Measurements from ENCODE around the gene FAM13A.

FAM13A gene

DNA sequence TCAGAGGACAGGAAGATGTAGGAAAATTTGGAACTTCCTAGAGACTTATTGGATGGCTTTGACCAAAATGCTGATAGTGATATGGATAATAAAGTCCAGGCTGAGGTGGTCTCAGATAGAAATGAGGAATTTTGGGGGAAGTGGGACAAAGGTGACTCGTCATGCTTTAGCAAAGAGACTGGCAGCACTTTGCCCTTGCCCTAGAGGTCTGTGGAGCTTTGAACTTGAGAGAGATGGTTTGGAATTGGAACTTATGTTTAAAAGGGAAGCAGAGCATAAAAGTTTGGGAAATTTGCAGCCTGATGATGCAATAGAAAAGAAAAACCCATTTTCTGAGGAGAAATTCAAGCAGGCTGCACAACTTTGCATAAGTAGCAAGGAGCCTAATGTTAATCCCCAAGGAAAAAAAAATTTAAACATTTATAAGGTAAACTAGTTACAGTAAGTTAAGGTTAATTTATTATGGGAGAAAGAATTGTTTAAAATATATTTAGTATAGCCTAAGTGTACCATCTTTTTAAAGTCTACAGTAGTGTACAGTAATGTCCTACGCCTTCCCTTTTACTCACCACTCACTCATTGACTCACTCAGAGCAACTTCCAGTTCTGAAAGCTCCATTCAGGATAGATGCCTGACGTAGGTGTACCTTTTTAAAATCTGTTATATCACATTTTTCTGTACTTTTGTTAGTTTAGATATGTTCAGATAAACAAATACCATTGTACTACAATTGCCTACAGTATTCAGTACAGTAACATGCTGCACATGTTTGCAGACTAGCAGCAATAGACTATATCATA, 101.2 kb downstream of the FAM13A start:
- H3K4me3 ChIP-seq (ENCODE audit: low read depth, low read length): no peak overlapping the region

DNA sequence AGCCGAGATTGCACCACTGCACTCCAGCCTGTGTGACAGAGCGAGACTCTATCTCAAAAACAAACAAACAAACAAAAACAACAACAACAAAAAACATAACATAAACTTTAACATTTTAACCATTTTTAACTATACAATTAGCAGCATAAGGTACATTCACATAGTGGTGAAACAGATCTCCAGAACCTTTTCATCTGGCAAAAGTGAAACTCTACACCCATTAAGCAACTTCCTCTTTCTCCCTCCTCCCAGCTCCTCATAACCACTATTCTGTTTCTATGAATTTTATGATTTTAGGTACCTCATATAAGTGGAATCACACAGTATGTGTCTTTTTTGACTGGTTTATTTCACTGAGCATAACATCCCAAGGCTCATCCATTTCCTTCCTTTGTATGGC, 103.6 kb downstream of the FAM13A start:
- H3K4me3 ChIP-seq (ENCODE audit: low read depth, low read length): no peak overlapping the region
- ChIA-PET POLR2A (no interaction called here), CTCF (interaction anchor here (0.6 kb wide), 1 partner anchor 1240 kb away, joined by 3 read pairs; no protein-coding TSS in a partner anchor)
- H3K9me3 ChIP-seq (ENCODE audit: control insufficient read depth, insufficient read depth, low read depth, low read length): no peaks in the 10 kb centered on the region
- no peaks in the 10 kb centered on the region for H3K4me1 ChIP-seq (ENCODE audit: control insufficient read depth, insufficient read depth, low read length)
- no peak for TF ChIP-seq ZBTB21 (tag by site-specific recombination; IDR thresholded peaks at IDR 0.05)
- H3K27ac ChIP-seq (ENCODE audit: extremely low read depth, low read depth, low read length): no peak overlapping the region
- no peaks in the 10 kb centered on the region for H3K36me3 ChIP-seq (ENCODE audit: control insufficient read depth in 2 of 2, insufficient read depth in 1 of 2, low read length in 2 of 2)

More for the DNA sequence above, 101.2 kb downstream of the FAM13A start:
- POLR2A ChIA-PET: no interaction called here
- Histone ChIP-seq H3K9me3 (ENCODE audit: control insufficient read depth, insufficient read depth, low read depth, low read length) (no peaks in the 10 kb centered on the region), H3K4me1 (ENCODE audit: control insufficient read depth, insufficient read depth, low read length) (no peaks in the 10 kb centered on the region), H3K36me3 (ENCODE audit: control insufficient read depth in 2 of 2, insufficient read depth in 1 of 2, low read length in 2 of 2) (no peaks in the 10 kb centered on the region), H3K27ac (ENCODE audit: extremely low read depth, low read depth, low read length) (no peak overlapping the region)
- CTCF ChIA-PET: no interaction called here
- TF ChIP-seq ZBTB7A (tag by site-specific recombination; IDR thresholded peaks at IDR 0.05; ENCODE audit: low read depth): no peak
- TF ChIP-seq ZNF19 (tag by site-specific recombination; IDR thresholded peaks at IDR 0.05; ENCODE audit: low read depth): no peak

DNA sequence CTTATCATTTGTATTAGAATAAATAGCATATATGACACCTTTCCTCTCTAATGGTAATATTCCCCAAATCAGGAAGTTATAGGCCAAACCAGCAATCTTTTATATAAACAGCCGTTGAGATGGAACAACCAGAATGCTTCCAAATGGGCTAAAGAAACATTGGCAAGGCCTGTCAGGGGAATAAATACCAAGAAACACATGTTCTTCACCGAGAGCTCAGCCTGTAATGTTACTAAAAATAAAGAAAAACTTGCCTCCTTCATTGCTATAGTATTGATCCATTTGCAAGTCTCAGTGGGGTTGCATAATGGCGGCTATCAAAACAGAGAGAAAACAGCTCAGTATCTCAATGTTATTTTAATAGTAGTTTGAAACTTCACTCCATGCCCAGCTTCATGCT, 104.9 kb downstream of the FAM13A start:
- Histone ChIP-seq H3K4me1 (ENCODE audit: control insufficient read depth, insufficient read depth, low read length) (no peaks in the 10 kb centered on the region), H3K27ac (ENCODE audit: extremely low read depth, low read depth, low read length) (no peak overlapping the region), H3K36me3 (ENCODE audit: control insufficient read depth in 2 of 2, insufficient read depth in 1 of 2, low read length in 2 of 2) (no peaks in the 10 kb centered on the region), H3K4me3 (ENCODE audit: low read depth, low read length) (no peak overlapping the region), H3K9me3 (ENCODE audit: control insufficient read depth, insufficient read depth, low read depth, low read length) (no peaks in the 10 kb centered on the region)
- ChIA-PET CTCF (no interaction called here), POLR2A (no interaction called here)
- TF ChIP-seq IKZF3 (tag by site-specific recombination; IDR thresholded peaks at IDR 0.05) (no peak), ZNF514 (tag by site-specific recombination; IDR thresholded peaks at IDR 0.05) (no peak), YY1 (tag by site-specific recombination; IDR thresholded peaks at IDR 0.05) (no peak), ZNF561 (tag by site-specific recombination; IDR thresholded peaks at IDR 0.05; ENCODE audit: borderline replicate concordance) (no peak), ZNF501 (tag by site-specific recombination; IDR thresholded peaks at IDR 0.05) (no peak), ZNF792 (tag by site-specific recombination; IDR thresholded peaks at IDR 0.05) (no peak), ZNF175 (tag by site-specific recombination; IDR thresholded peaks at IDR 0.05) (no peak), HOXA7 (CRISPR knock-in tag; IDR thresholded peaks at IDR 0.05; ENCODE audit: borderline replicate concordance) (no peak)
- TF ChIP-seq, protein P1, sequence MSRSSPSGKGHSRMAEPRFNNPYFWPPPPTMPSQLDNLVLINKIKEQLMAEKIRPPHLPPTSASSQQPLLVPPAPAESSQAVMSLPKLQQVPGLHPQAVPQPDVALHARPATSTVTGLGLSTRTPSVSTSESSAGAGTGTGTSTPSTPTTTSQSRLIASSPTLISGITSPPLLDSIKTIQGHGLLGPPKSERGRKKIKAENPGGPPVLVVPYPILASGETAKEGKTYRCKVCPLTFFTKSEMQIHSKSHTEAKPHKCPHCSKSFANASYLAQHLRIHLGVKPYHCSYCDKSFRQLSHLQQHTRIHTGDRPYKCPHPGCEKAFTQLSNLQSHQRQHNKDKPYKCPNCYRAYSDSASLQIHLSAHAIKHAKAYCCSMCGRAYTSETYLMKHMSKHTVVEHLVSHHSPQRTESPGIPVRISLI (tag by site-specific recombination; IDR thresholded peaks at IDR 0.05): no peak
- TF ChIP-seq, protein P2, sequence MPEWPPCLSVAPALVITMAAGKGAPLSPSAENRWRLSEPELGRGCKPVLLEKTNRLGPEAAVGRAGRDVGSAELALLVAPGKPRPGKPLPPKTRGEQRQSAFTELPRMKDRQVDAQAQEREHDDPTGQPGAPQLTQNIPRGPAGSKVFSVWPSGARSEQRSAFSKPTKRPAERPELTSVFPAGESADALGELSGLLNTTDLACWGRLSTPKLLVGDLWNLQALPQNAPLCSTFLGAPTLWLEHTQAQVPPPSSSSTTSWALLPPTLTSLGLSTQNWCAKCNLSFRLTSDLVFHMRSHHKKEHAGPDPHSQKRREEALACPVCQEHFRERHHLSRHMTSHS (tag by site-specific recombination; IDR thresholded peaks at IDR 0.05): no peak
- TF ChIP-seq, protein P3, sequence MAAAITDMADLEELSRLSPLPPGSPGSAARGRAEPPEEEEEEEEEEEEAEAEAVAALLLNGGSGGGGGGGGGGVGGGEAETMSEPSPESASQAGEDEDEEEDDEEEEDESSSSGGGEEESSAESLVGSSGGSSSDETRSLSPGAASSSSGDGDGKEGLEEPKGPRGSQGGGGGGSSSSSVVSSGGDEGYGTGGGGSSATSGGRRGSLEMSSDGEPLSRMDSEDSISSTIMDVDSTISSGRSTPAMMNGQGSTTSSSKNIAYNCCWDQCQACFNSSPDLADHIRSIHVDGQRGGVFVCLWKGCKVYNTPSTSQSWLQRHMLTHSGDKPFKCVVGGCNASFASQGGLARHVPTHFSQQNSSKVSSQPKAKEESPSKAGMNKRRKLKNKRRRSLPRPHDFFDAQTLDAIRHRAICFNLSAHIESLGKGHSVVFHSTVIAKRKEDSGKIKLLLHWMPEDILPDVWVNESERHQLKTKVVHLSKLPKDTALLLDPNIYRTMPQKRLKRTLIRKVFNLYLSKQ (tag by site-specific recombination; IDR thresholded peaks at IDR 0.05; ENCODE audit: borderline replicate concordance): no peak
- TF ChIP-seq, protein P4, sequence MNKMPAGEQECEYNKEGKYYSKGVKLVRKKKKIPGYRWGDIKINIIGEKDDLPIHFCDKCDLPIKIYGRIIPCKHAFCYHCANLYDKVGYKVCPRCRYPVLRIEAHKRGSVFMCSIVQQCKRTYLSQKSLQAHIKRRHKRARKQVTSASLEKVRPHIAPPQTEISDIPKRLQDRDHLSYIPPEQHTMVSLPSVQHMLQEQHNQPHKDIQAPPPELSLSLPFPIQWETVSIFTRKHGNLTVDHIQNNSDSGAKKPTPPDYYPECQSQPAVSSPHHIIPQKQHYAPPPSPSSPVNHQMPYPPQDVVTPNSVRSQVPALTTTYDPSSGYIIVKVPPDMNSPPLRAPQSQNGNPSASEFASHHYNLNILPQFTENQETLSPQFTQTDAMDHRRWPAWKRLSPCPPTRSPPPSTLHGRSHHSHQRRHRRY (tag by site-specific recombination; IDR thresholded peaks at IDR 0.05): no peak
